Kidney (tissue), 14 donors: ENCODE measurements around the gene ARL11. TPM values are rescaled to one million over a fixed set of nuclear protein-coding genes. Genes with fewer than 3 reads are reported as not detected.
"Not testable (repeated sequence)": the region's sequence is repeated elsewhere in the genome, so short reads cannot be mapped to it uniquely, and the experiment has no call there.

Experiments used
- DNase-seq, 5 donors: peaks; one replicate each; pipeline ENCODE4 v3.0.0-alpha.2; 2013 to 2020
- FAIRE-seq: peaks from 2 replicates; lab custom pipeline; 2012; peaks lifted over from hg19 to GRCh38; lab: Jason Lieb, UNC
- H3K27ac ChIP-seq, 2 donors: one replicate each; pipeline ENCODE4 v1.7.0; 2013; ENCODE audit warnings: low read depth in 2 of 2, low read length in 2 of 2, inconsistent platforms in 1 of 2
- H3K27me3 ChIP-seq: one replicate; pipeline ENCODE4 v1.7.1; 2013; ENCODE audit warnings: low read length, inconsistent platforms; ENCODE audit not compliant: control insufficient read depth, insufficient read depth
- H3K36me3 ChIP-seq, 3 donors: one replicate each; pipeline versions ENCODE4 v1.7.0 to v1.7.1; 2013; ENCODE audit warnings: low read length in 3 of 3, control low read depth in 1 of 3, inconsistent platforms in 1 of 3; ENCODE audit not compliant: insufficient read depth in 3 of 3, control insufficient read depth in 2 of 3
- H3K4me1 ChIP-seq, 3 donors: one replicate each; pipeline versions ENCODE4 v1.7.0 to v1.7.1; 2013; ENCODE audit warnings: low read length in 3 of 3, inconsistent platforms in 1 of 3, low read depth in 1 of 3; ENCODE audit not compliant: control insufficient read depth in 2 of 3, insufficient read depth in 2 of 3
- H3K4me3 ChIP-seq, 3 donors: one replicate each; pipeline versions ENCODE4 v1.7.0 to v1.8.1; 2013; ENCODE audit warnings: low read length in 3 of 3, control low read depth in 1 of 3, inconsistent platforms in 1 of 3
- H3K9ac ChIP-seq, 3 donors: one replicate each; pipeline versions ENCODE4 v1.7.0 to v1.7.1; 2013; ENCODE audit warnings: low read length in 3 of 3, control low read depth in 1 of 3, inconsistent platforms in 1 of 3
- H3K9me3 ChIP-seq, 3 donors: one replicate each; pipeline versions ENCODE4 v1.7.0 to v1.7.1; 2013; ENCODE audit warnings: low read length in 3 of 3, control low read depth in 1 of 3, inconsistent platforms in 1 of 3; ENCODE audit not compliant: control insufficient read depth in 2 of 3, insufficient read depth in 1 of 3
- CTCF ChIP-seq: IDR thresholded peaks from 3 replicates; pipeline ENCODE4 v1.5.1; 2012; ENCODE audit warnings: mild to moderate bottlenecking, moderate library complexity, borderline replicate concordance; ENCODE audit not compliant: insufficient read depth; ENCODE audit errors: extremely low read depth
- intact Hi-C: fragments of 100-400 bp; cut with DNase I; formaldehyde crosslinking; loops from one replicate; pipeline ENCODE4 v1.11.1; 2022
- polyA plus RNA-seq: library from polyadenylated mRNA; stranded (reverse); fragments of 350-450 nt; fragmentation: Illumina TruSeq; extraction: RNeasy Lipid Tissue Mini Kit (QIAGEN cat#74804); gene quantifications from one replicate; pipeline ENCODE4 v1.2.3, GENCODE V29; 2014; ENCODE audit warnings: low read depth, low replicate concordance; ENCODE audit not compliant: insufficient read depth
- total RNA-seq: library from RNA; stranded (reverse); fragmentation: NEBNext Ultra II Directional; extraction: Animal tissue kit (Norgen Biotek cat#: 25700); gene quantifications from one replicate; pipeline ENCODE4 v1.2.1, GENCODE V29; 2021
- donor health status: control.
- donor health status: control.
- donor health status: control.
- donor health status: control.
- donor health status: control.
- donor health status: DM: yes; HTN: yes; CAD: no.
- donor health status: Normal renal cell carcinoma (clear cell type).

Gene ARL11
- total and polyA plus RNA-seq, 2 donors from 2014 or later: 0.19 to 1.6 TPM

GRCh38 chr13:49608651-49609331 is 19.5 kb upstream of the ARL11 start:
- H3K27me3 ChIP-seq: no peaks in the 10 kb centered on the region
- H3K27ac ChIP-seq: no peak overlapping the region
- no peaks in the 10 kb centered on the region for H3K36me3 ChIP-seq
- no peak overlapping the region for H3K9ac ChIP-seq
- intact Hi-C loops: loop anchor here (5.0 kb wide), 1 partner anchor 311 kb away; no protein-coding TSS in a partner anchor
- no peak for TF ChIP-seq CTCF
- FAIRE-seq (no peak), DNase-seq (no peak)
- H3K4me3 ChIP-seq: no peak overlapping the region
- no peaks in the 10 kb centered on the region for H3K9me3 ChIP-seq
- peaks cover 0 to 3% (median 0%) of the 10 kb centered on the region in 3 donors for H3K4me1 ChIP-seq

- no peak for TF ChIP-seq CTCF
- Histone ChIP-seq H3K9ac (no peak overlapping the region), H3K4me1 (no peaks in the 10 kb centered on the region), H3K27ac (no peak overlapping the region), H3K36me3 (no peaks in the 10 kb centered on the region), H3K27me3 (no peaks in the 10 kb centered on the region), H3K9me3 (no peaks in the 10 kb centered on the region), H3K4me3 (no peak overlapping the region)
- no peak for DNase-seq
- intact Hi-C loops: no loop called here
- FAIRE-seq: no peak
These were observed 18.1 kb upstream of the ARL11 start for GRCh38 chr13:49610176-49610575.

GRCh38 chr13:49612042-49612441 is 16.3 kb upstream of the ARL11 start:
- not testable (repeated sequence) for DNase-seq

GRCh38 chr13:49615836-49616675 is 12.3 kb upstream of the ARL11 start:
- no peak overlapping the region for H3K4me3 ChIP-seq
- no peaks in the 10 kb centered on the region for H3K9me3 ChIP-seq
- no peak overlapping the region for H3K27ac ChIP-seq
- no peaks in the 10 kb centered on the region for H3K36me3 ChIP-seq
- intact Hi-C loops: no loop called here
- no peak overlapping the region for H3K9ac ChIP-seq
- TF ChIP-seq CTCF: no peak
- no peaks in the 10 kb centered on the region for H3K27me3 ChIP-seq
- FAIRE-seq: no peak
- no peak for DNase-seq
- H3K4me1 ChIP-seq: peaks cover 0 to 4% (median 2%) of the 10 kb centered on the region in 3 donors

More at GRCh38 chr13:49612042-49612441, 16.3 kb upstream of the ARL11 start:
- H3K4me1 ChIP-seq, H3K36me3 ChIP-seq, H3K27me3 ChIP-seq, H3K27ac ChIP-seq, FAIRE-seq, H3K9ac ChIP-seq, H3K9me3 ChIP-seq, H3K4me3 ChIP-seq, intact Hi-C loops: not testable (repeated sequence)
